Measurements from ENCODE around the gene PTGER1. TPM values are rescaled to one million over a fixed set of nuclear protein-coding genes. Genes with fewer than 3 reads are reported as not detected.

Gene PTGER1, protein sequence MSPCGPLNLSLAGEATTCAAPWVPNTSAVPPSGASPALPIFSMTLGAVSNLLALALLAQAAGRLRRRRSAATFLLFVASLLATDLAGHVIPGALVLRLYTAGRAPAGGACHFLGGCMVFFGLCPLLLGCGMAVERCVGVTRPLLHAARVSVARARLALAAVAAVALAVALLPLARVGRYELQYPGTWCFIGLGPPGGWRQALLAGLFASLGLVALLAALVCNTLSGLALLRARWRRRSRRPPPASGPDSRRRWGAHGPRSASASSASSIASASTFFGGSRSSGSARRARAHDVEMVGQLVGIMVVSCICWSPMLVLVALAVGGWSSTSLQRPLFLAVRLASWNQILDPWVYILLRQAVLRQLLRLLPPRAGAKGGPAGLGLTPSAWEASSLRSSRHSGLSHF
- total RNA-seq = 1 to 10 TPM in 1 of 2 donors, not detected in 1; 3.6 TPM

DNA sequence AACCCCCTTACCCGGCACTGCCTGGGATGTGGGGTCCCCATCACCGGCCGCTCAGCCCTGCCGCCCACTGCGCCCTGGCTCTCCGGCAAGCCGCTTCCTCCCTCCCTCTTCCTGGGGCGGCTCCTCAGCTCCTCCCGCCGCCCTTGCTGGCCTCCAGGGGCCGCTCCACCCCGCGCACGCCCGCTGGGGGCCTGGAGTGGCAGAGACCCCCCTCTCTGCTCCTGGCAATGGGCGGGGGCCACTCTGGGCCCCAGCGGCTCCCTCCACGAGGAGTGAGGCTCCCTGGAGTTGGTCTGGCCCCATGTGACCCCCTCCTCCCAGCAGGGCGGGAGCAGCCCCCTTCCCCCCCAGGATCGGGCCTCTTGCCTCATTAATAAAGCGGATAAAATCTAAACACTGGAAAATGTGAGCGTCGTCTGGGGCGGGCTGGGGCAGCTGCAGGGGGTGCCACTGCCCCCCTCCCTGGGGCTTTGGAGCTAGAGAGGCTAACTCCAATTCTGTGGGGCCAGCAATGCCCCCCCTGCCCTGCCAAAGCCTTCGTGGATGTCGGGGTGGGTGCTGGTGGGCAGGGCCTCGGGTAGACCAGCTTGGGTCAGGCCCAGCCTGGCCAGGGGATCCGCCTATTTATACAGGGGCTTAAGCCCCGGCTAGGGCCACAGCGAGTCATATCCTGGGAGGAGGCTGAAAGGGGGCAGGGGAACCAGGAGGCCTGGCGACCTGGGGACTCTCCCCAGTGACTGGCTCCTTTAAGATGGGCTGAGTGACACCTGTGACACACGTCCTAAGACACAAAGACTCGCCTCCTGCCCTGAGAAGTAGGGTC, at the start of gene PTGER1:
PTGER1 (minus strand) TSS at position 104 of the 823 bp plus-strand sequence. CDS start 1,034 bp downstream, outside the sequence.
- Histone ChIP-seq H3K9me3 (no peaks in the 10 kb centered on the region), H3K27ac (no peak within 1 kb of the TSS), H3K4me3 (no peak within 1 kb of the TSS), H3K36me3 (replicated peaks in 1 of 2; ENCODE audit: insufficient read depth in 1 of 2, low read depth in 2 of 2) (peaks cover 0 to 6% of the 10 kb centered on the region in 2 donors), H3K4me1 (peaks cover 39% of the 10 kb centered on the region), H3K27me3 (peaks cover 0 to 15% of the 10 kb centered on the region in 2 donors)
- DNase-seq (no peak), ATAC-seq (no peak)
- intact Hi-C loops (cut with DNase I) = no loop called here
- TF ChIP-seq, protein P1, sequence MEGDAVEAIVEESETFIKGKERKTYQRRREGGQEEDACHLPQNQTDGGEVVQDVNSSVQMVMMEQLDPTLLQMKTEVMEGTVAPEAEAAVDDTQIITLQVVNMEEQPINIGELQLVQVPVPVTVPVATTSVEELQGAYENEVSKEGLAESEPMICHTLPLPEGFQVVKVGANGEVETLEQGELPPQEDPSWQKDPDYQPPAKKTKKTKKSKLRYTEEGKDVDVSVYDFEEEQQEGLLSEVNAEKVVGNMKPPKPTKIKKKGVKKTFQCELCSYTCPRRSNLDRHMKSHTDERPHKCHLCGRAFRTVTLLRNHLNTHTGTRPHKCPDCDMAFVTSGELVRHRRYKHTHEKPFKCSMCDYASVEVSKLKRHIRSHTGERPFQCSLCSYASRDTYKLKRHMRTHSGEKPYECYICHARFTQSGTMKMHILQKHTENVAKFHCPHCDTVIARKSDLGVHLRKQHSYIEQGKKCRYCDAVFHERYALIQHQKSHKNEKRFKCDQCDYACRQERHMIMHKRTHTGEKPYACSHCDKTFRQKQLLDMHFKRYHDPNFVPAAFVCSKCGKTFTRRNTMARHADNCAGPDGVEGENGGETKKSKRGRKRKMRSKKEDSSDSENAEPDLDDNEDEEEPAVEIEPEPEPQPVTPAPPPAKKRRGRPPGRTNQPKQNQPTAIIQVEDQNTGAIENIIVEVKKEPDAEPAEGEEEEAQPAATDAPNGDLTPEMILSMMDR (IDR thresholded peaks at IDR 0.05) = peak in 2 of 7 experiments; percentile 11 to 18
- TF ChIP-seq POLR2A (IDR thresholded peaks at IDR 0.05) = no peak
- WGBS, 2 donors = 8 to 13% methylated on average over 3 to 33 of the region's 33 CpGs

DNA sequence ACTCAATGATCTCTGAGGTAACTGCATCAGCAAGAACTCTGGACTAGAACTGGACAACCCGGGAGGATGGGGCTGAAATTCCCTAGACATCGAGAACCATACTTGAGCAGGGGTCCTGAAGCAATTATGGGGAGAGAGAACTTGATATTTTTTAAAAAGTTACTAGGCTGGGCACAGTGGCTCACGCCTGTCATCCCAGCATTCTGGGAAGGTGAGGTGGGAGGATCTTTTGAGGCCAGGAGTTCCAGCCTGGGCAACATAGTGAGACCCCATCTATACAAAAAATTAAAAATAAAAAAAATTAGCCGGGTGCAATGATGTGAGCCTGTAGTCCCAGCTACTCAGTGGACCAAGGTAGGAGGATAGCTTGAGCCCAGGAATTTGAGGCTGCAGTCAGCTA, 45.4 kb upstream of the PTGER1 start:
- Histone ChIP-seq H3K27ac (peak overlapping the region in 2 of 4 donors; percentile 99), H3K27me3 (no peaks in the 10 kb centered on the region), H3K9me3 (no peaks in the 10 kb centered on the region), H3K36me3 (replicated peaks in 1 of 2; ENCODE audit: insufficient read depth in 1 of 2, low read depth in 2 of 2) (peaks cover 3% of the 10 kb centered on the region in 2 donors), H3K4me3 (no peak overlapping the region), H3K4me1 (peaks cover 32% of the 10 kb centered on the region)
- ATAC-seq (no peak), DNase-seq (no peak)
- TF ChIP-seq, protein P1 (IDR thresholded peaks at IDR 0.05) = no peak
- no peak for TF ChIP-seq POLR2A (IDR thresholded peaks at IDR 0.05)
- 86 to 88% methylated on average over 3 to 4 of the region's 4 CpGs for WGBS, 2 donors
- intact Hi-C loops (cut with DNase I) = no loop called here

DNA sequence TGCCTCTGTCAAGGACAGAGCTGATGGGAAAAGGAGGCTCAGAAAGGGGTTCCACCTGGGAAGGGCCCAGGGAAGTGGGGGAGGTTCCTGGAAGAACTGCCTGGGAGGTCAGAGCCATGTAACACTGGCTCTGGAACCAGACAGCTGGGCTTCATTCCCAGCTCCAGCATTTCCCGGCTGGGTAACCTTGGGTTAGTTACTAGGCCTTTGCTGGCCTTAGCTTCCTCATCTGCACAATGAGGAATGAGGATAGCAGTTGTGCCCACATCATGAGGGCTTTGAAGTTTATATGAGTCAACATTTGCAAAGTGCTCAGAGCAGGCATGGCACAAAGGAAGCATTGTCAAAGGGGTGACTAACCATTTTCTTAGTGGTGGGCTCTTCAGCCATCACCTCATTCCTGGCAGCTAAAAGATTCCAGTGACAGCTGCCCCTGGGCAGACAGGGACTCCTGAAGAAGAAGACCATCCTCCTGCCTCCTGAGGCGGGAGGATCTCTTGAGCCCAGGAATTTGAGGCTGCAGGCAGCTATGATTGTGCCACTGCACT, 44.8 kb upstream of the PTGER1 start:
- H3K27me3 ChIP-seq = no peaks in the 10 kb centered on the region
- no peak for TF ChIP-seq POLR2A (IDR thresholded peaks at IDR 0.05)
- TF ChIP-seq, protein P1 (IDR thresholded peaks at IDR 0.05) = no peak
- DNase-seq = peak; percentile 36 to 75 (median 44)
- intact Hi-C loops (cut with DNase I) = no loop called here
- H3K4me1 ChIP-seq = peaks cover 39% of the 10 kb centered on the region
- no peak for ATAC-seq
- H3K9me3 ChIP-seq = no peaks in the 10 kb centered on the region
- no peak overlapping the region for H3K4me3 ChIP-seq
- peaks cover 7 to 9% of the 10 kb centered on the region in 2 donors for H3K36me3 ChIP-seq (replicated peaks in 1 of 2; ENCODE audit: insufficient read depth in 1 of 2, low read depth in 2 of 2)
- H3K27ac ChIP-seq = peak overlapping the region; percentile 23 to 100 (median 99)
- 14 to 50% methylated on average over 1 to 2 of the region's 2 CpGs for WGBS, 2 donors

DNA sequence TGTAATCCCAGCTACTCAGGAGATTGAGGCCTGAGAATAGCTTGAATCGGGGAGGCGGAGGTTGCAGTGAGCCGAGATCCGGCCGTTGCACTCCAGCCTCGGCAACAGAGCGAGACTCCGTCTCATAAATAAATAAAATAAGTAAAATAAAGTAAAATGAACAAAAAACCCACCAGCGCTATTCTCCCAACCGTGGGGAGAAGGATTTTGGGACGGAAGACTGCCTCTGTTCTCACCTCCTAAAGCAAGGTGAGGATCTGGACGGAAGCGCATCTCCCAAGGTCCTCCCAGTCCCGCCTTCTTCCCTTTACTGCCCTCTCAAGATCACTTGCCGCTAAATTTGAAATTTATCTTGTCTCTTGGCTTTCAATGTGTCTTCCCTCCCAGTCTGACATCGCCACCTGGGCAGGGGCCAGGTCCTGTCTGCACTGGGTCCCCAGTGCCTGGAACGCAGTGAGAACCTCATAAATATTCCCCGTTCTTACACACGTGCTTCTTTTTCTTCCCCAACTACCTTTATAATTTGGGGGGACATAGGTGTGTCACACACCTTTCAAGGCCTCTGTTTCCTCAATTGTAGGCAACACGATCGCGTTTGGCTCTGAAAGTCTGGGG, 44.2 kb upstream of the PTGER1 start:
- Histone ChIP-seq H3K9me3 (no peaks in the 10 kb centered on the region), H3K27ac (peak overlapping the region; percentile 92 to 100 (median 99)), H3K36me3 (replicated peaks in 1 of 2; ENCODE audit: insufficient read depth in 1 of 2, low read depth in 2 of 2) (peaks cover 7 to 14% of the 10 kb centered on the region in 2 donors), H3K27me3 (no peaks in the 10 kb centered on the region), H3K4me3 (no peak overlapping the region), H3K4me1 (peaks cover 44% of the 10 kb centered on the region)
- ATAC-seq = no peak
- TF ChIP-seq, protein P1 (IDR thresholded peaks at IDR 0.05) = no peak
- TF ChIP-seq POLR2A (IDR thresholded peaks at IDR 0.05) = no peak
- no peak for DNase-seq
- intact Hi-C loops (cut with DNase I) = no loop called here
- WGBS, 2 donors = 84 to 88% methylated on average over 22 of the region's 22 CpGs
